GM12878 (cell line): Measurements from ENCODE around the gene ZNFX1. TPM values are rescaled to one million over a fixed set of nuclear protein-coding genes. Genes with fewer than 3 reads are reported as not detected.

Experiments
- ATAC-seq: fragments of 200-7000 bp; cut with Tn5 transposase; 3 replicates; pipeline ENCODE4 v1.9.1; 2020; ENCODE audit warnings: mild to moderate bottlenecking, moderate library complexity
- BruUV-seq: library from RNA; stranded (reverse); fragments of 400-500 nt; replicated peaks from 2 replicates; lab custom pipeline; 2021; lab: Mats Ljungman, UMichigan
- CTCF ChIA-PET: fragments of 300-600 bp; sonication (Branson Sonifier 250); formaldehyde crosslinking; extraction: SDS; loops from one replicate; lab custom pipeline; 2021; ENCODE audit warnings: inconsistent platforms; lab: Yijun Ruan, JAX
- POLR2A ChIA-PET: fragments of 350-600 bp; formaldehyde crosslinking; extraction: SDS; loops from one replicate; lab custom pipeline; 2021; ENCODE audit warnings: inconsistent platforms; lab: Charles Lee
- RAD21 ChIA-PET: fragments of 300-600 bp; sonication (Branson Sonifier 250); formaldehyde crosslinking; loops from one replicate; lab custom pipeline; 2023; ENCODE audit warnings: antibody characterized with exemption; ENCODE audit not compliant: unreplicated experiment; lab: Charles Lee
- SMC1A ChIA-PET: fragments of 300-600 bp; sonication (Branson Sonifier 250); formaldehyde crosslinking; loops from one replicate; lab custom pipeline; 2023; ENCODE audit not compliant: unreplicated experiment, uncharacterized antibody; lab: Charles Lee
- DNase-seq: peaks from one replicate; pipeline ENCODE4 v3.0.0-alpha.2; 2011; ENCODE audit warnings: low read depth, low spot score
- FAIRE-seq: peaks from 3 replicates; lab custom pipeline; 2011; peaks lifted over from hg19 to GRCh38; lab: Jason Lieb, UNC
- H2AFZ ChIP-seq: 2 replicates; pipeline ENCODE4 v1.6.0; 2011; ENCODE audit warnings: low read depth, low read length, control low read depth; ENCODE audit not compliant: control insufficient read depth
- H3K27ac ChIP-seq: 2 replicates; pipeline ENCODE4 v1.5.1; 2011; ENCODE audit warnings: control low read depth; ENCODE audit not compliant: control insufficient read depth, insufficient read depth
- H3K27me3 ChIP-seq, 2 experiments: replicated peaks in 1 of 2; 2 replicates each; pipeline versions ENCODE4 v1.6.0 to v1.6.1; 2011; ENCODE audit warnings: low read length in 1 of 2; ENCODE audit not compliant: control insufficient read depth in 2 of 2, insufficient read depth in 2 of 2
- H3K36me3 ChIP-seq, 2 experiments: 2 replicates each; pipeline ENCODE4 v1.5.1; 2011; ENCODE audit warnings: low read length in 1 of 2; ENCODE audit not compliant: control insufficient read depth in 2 of 2, insufficient read depth in 2 of 2
- H3K4me1 ChIP-seq: 2 replicates; pipeline ENCODE4 v1.6.1; 2011; ENCODE audit warnings: mild to moderate bottlenecking, low read length, moderate library complexity, mixed read lengths; ENCODE audit not compliant: control insufficient read depth, insufficient read depth
- H3K4me2 ChIP-seq: 2 replicates; pipeline ENCODE4 v1.6.0; 2011; ENCODE audit warnings: control low read depth; ENCODE audit not compliant: control insufficient read depth, insufficient read depth
- H3K4me3 ChIP-seq: fragments of 200-600 bp; sonication (generic); 2 replicates; pipeline ENCODE4 v1.5.1; 2016
- H3K79me2 ChIP-seq: 2 replicates; pipeline ENCODE4 v1.6.0; 2011; ENCODE audit warnings: low read length; ENCODE audit not compliant: control insufficient read depth, insufficient read depth
- H3K9ac ChIP-seq: 2 replicates; pipeline ENCODE4 v1.8.0; 2011; ENCODE audit warnings: low read length, control low read depth, mixed read lengths; ENCODE audit not compliant: control insufficient read depth, insufficient read depth
- H3K9me3 ChIP-seq: replicated peaks from 3 replicates; pipeline ENCODE4 v1.5.1; 2011; ENCODE audit warnings: mild to moderate bottlenecking, low read length; ENCODE audit not compliant: control insufficient read depth, insufficient read depth
- H4K20me1 ChIP-seq: 2 replicates; pipeline ENCODE4 v1.6.0; 2011; ENCODE audit not compliant: control insufficient read depth, insufficient read depth
- E2F8 ChIP-seq: fragments of 450-650 bp; IDR thresholded peaks from 2 replicates; pipeline ENCODE4 v1.6.1; 2018; ENCODE audit warnings: mild to moderate bottlenecking, low read depth, moderate library complexity; ENCODE audit not compliant: partially characterized antibody
- FOXM1 ChIP-seq: IDR thresholded peaks from 2 replicates; pipeline ENCODE4 v1.6.1; 2012; ENCODE audit warnings: low read depth, mild to moderate bottlenecking, inconsistent platforms, low read length, moderate library complexity
- LARP7 ChIP-seq: fragments of 450-650 bp; IDR thresholded peaks from 2 replicates; pipeline ENCODE4 v1.6.1; 2017; ENCODE audit warnings: mild to moderate bottlenecking
- POLR2AphosphoS5 ChIP-seq: IDR thresholded peaks from 2 replicates; pipeline ENCODE4 v1.6.1; 2011; ENCODE audit warnings: mild to moderate bottlenecking, low read length, inconsistent platforms
- RCOR1 ChIP-seq: conservative IDR thresholded peaks from 2 replicates; pipeline ENCODE4 v1.6.1; 2012; ENCODE audit warnings: low read depth, low read length, improper control_type of control experiment
- TAF1 ChIP-seq: IDR thresholded peaks from 2 replicates; pipeline ENCODE4 v1.6.1; 2011; ENCODE audit warnings: mild to moderate bottlenecking, low read depth, low read length, borderline replicate concordance
- WGBS: methylation state at CpG from one replicate; pipeline ENCODE4 v1.1.6; 2016; ENCODE audit warnings: low lambda C conversion rate; ENCODE audit not compliant: insufficient replicate concordance, insufficient coverage; ENCODE audit errors: missing lambda C conversion rate; 5-methylcytosine and 5-hydroxymethylcytosine counted together
- in situ Hi-C: fragments of 300-500 bp; cut with MboI; formaldehyde crosslinking; loops from 9 replicates; pipeline ENCODE4 v1.14.3; 2018; ENCODE audit warnings: mixed read lengths
- intact Hi-C: fragments of 100-400 bp; cut with micrococcal nuclease; formaldehyde crosslinking; loops from one replicate; pipeline ENCODE4 v1.14.2; 2022; ENCODE audit not compliant: unreplicated experiment
- polyA plus RNA-seq, 11 experiments: library from polyadenylated mRNA; depleted of rRNA in 4 of 11; unstranded in 6 of 11; stranded (reverse) in 5 of 11; fragments of >200 nt; fragmentation: Nextera tagmentation in 4 of 11; fragmentation: Illumina TruSeq in 1 of 11; extraction: Ambion mirVana in 4 of 11; extraction: Trizol in 1 of 11; gene quantifications; 1 replicate in 1 of 11; 2 replicates in 10 of 11; pipeline versions ENCODE4 v1.2.1 to v1.2.3, GENCODE V29; 2011 to 2016; ENCODE audit warnings: inconsistent platforms in 2 of 11, missing spikeins in 2 of 11, low read depth in 1 of 11
- total RNA-seq, 4 experiments: library from RNA; depleted of rRNA in 3 of 4; stranded (reverse); fragments of >200 nt in 3 of 4; fragmentation: Illumina TruSeq in 1 of 4; extraction: Trizol in 1 of 4; gene quantifications; 2 replicates each; pipeline versions ENCODE4 v1.2.1 to v1.2.3, GENCODE V29; 2013 to 2021
- TF ChIP-seq, protein P1 (sequence below): fragments of 450-650 bp; conservative IDR thresholded peaks from 2 replicates; pipeline ENCODE4 v1.6.1; 2017; ENCODE audit warnings: mild to moderate bottlenecking, moderate library complexity

Gene ZNFX1
- total and polyA plus RNA-seq, 10 of the 15 experiments (the other 5 are each of a cell fraction or from before 2014, with no cell fraction given) = 7.4 to 31.5 (median 25.6) TPM

- ChIA-PET POLR2A (interaction anchor here (0.6 to 1.6 kb wide), 8 partner anchors 11 to 155 kb away, joined by 3 to 8 read pairs (median 5); no protein-coding TSS in a partner anchor), RAD21 (interaction anchor here (0.6 to 1.9 kb wide), 3 partner anchors 33 to 1258 kb away, joined by 3 to 6 read pairs (median 3); partner anchors contain the start of gene DDX27)
- Histone ChIP-seq H3K36me3 (peaks cover 23 to 42% of the 10 kb centered on the region in 2 experiments), H3K4me2 (peak overlapping the region; percentile 44), H3K27ac (peak overlapping the region; percentile 92), H3K9me3 (peaks cover 14% of the 10 kb centered on the region), H2AFZ (no peak overlapping the region), H3K9ac (peak overlapping the region; percentile 98), H4K20me1 (peaks cover 14% of the 10 kb centered on the region)
- intact Hi-C loops = loop anchor here (2.0 to 10.0 kb wide), 3 partner anchors 61 to 535 kb away; partner anchors contain the start of genes DDX27 and SLC9A8
- no peak for ATAC-seq
- peak; percentile 7 for FAIRE-seq
- TF ChIP-seq TAF1 (0 out of 2 replicates have a peak, but pooled peaks have one; percentile 10), POLR2AphosphoS5 (peak; percentile 76), LARP7 (0 out of 2 replicates have a peak, but pooled peaks have one; percentile 12), E2F8 (no peak), RCOR1 (no peak), FOXM1 (0 out of 2 replicates have a peak, but pooled peaks have one; percentile 3)
- TF ChIP-seq, protein P1, sequence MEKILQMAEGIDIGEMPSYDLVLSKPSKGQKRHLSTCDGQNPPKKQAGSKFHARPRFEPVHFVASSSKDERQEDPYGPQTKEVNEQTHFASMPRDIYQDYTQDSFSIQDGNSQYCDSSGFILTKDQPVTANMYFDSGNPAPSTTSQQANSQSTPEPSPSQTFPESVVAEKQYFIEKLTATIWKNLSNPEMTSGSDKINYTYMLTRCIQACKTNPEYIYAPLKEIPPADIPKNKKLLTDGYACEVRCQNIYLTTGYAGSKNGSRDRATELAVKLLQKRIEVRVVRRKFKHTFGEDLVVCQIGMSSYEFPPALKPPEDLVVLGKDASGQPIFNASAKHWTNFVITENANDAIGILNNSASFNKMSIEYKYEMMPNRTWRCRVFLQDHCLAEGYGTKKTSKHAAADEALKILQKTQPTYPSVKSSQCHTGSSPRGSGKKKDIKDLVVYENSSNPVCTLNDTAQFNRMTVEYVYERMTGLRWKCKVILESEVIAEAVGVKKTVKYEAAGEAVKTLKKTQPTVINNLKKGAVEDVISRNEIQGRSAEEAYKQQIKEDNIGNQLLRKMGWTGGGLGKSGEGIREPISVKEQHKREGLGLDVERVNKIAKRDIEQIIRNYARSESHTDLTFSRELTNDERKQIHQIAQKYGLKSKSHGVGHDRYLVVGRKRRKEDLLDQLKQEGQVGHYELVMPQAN = 0 out of 2 replicates have a peak, but pooled peaks have one; percentile 28
- TF ChIP-seq, all 136 proteins: peak for 5
- peaks cover 5% of the 10 kb centered on the region for H3K4me1 ChIP-seq
- ChIA-PET CTCF (interaction anchor here (0.7 to 3.6 kb wide), 5 partner anchors 32 to 147 kb away, joined by 3 to 14 read pairs (median 3); no protein-coding TSS in a partner anchor), SMC1A (interaction anchor here (0.8 to 3.2 kb wide), 5 partner anchors 8 to 114 kb away, joined by 3 to 21 read pairs (median 4); partner anchors contain the start of gene DDX27)
- no peaks in the 10 kb centered on the region for H3K27me3 ChIP-seq
- no TSS peak for BruUV-seq
- in situ Hi-C loops = no loop called here
- no peak for DNase-seq
- peak overlapping the region; percentile 95 for H3K4me3 ChIP-seq
- WGBS = 0% methylated on average over 7 of the region's 7 CpGs
- H3K79me2 ChIP-seq = peaks cover 93% of the 10 kb centered on the region
Observed at GRCh38 chr20:49279677-49280462, 2.0 kb upstream of the ZNFX1 start.
